Stimulated activated naive CD8-positive, alpha-beta T cell treated with anti-CD3 and anti-CD28 coated beads, Interleukin-15, Interleukin-2, amounts not matched to agents 100 U/mL and 50 U/mL, for 24 hours (primary cell): ENCODE measurements around the gene DNAJC4.

Experiments
- ATAC-seq: fragments of 150-1000 bp; cut with Tn5 transposase; one replicate; pipeline ENCODE4 v1.10.0; 2021
- DNase-seq: peaks from one replicate; pipeline ENCODE4 v3.0.0; 2021

DNAJC4 gene

DNA sequence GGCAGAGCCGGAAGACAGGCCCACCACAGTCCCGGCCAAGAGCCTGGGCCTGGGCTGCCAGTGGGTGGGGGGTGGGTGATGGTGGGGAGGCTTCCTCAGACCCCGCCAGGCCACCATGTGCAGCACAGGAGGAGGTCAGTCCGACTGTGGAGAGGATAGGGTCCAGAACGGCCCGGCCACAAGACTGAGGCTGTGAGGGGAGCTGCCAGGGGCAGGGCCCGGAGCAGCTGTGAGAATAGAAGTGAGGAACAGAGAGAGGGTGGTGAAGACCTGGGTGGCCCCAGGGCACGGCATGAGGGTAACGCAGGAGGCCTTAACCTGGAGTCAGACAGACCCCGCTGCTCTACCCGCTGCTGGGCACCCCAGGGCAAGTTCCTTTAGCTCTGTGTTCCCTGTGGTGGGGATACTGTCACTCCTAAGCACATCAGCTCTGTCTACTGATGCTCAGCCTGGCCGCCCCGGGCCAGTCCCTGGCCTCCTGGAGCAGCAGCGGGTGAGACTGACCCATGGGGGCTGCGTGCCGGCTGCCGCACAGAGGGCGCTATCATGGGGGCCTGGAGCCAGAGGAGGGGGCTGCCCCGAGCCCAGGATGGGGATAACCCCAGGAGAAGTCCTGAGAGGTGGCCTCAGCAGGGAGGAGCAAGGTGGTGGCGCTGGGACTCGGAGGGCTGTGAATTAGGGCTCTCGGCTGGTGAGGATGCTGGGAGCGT is 22.1 kb upstream of the DNAJC4 start:
- ATAC-seq (no peak), DNase-seq (no peak)

DNA sequence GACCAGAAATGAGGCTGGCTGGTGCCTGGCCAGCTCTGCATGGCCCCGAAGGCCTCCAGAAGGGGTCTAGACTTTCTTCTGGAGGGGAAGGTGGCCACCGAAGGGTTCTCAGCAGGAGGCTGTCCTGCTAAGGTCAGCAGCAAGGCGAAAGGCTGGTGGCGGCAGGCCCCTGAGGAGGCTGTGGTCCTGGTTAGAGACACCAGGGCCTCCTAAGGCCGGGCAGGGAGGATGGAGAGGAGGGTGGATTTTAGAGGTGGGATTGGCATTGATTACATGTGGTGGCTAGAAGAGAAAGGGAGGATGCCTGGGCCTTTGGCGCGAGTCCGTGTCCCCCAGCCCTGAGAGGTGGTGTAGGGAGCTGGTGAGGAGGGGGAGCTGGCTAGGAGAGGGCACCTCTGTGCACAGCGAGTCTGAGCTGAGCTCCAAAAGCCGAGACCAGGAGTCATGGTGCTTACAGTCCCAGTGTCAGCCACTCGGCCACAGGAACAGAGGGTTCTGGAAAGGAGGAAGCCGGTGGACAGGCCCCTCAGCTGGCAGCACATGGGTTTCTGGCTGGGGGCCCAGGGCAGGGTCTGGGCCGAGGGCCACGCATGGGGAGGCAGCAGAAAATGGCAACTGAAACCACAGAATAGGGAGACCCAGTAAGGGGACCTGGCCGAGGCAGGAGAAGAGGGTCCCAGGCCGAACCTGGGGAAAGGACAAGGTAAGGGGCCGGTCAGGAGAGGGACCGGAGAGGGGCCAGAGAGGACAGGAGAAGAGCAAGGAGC is 21.4 kb upstream of the DNAJC4 start:
- ATAC-seq (no peak), DNase-seq (no peak)

DNA sequence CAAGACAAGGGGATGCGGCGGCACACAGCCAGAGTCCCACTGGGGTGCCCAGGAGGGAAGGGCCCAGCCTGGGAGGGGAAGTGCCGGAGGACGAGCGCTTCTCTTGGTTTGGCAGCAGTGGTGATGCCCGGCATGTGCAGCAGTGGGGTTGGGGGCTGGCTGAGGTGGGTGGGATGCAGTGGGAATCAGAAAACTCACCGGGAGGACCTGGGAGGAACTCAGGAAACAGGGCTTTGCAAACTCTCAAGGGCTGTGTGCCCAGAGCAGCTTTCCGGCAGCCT is 20.8 kb upstream of the DNAJC4 start:
- ATAC-seq: no peak
- no peak for DNase-seq

DNA sequence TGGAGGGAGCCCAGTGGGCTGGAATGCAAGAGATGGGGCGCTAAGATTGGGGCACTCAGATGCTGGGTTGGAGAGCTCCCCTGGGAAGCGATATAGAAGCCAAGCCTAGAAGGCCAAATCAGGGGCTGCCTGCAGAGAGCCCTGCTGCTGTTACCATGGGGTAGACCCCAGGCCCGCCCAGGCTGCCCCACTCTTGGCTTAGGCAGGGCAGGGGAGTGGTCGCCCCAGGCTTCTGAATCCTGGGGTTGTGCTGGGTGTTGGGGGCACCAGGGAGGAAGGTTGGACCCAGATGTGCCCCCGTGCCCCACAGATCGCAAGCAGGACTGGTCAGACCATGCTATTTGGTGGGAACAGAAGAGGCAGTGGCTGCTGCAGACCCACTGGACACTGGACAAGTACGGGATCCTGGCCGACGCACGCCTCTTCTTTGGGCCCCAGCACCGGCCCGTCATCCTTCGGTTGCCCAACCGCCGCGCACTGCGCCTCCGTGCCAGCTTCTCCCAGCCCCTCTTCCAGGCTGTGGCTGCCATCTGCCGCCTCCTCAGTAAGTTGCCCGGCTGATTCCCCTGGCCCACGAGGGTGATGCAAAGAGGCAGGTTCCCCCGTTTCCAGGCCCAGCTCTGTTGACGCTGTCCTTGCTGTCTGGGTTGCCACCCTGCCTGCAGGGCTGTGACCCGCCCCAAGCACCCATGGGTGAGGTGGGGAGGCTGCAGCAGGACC is 19.9 kb upstream of the DNAJC4 start:
- no peak for DNase-seq
- no peak for ATAC-seq

DNA sequence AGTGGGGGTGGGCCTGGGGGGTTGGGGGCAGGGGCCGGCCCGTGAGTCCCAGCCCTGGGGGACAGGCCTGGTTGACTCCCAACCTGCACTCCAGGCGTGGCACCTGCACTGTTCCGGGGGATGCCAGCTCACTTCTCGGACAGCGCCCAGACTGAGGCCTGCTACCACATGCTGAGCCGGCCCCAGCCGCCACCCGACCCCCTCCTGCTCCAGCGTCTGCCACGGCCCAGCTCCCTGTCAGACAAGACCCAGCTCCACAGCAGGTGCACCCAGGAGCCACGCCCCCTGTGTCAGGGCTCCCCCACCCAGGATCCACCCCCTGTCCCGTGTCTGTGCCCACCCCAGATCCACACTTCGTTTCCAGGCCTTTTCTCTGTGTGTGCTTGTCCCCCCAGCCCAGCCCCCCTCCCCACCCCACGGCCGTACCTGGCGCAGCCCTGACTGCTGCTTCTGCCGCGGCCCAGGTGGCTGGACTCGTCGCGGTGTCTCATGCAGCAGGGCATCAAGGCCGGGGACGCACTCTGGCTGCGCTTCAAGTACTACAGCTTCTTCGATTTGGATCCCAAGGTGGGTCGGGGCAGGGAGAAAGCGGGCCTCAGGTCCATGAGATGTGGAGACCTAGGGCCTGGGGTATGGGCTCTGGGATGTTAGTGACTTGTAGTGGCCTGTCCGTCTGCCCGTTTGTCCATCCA is 19.0 kb upstream of the DNAJC4 start:
- ATAC-seq: no peak
- DNase-seq: no peak

DNA sequence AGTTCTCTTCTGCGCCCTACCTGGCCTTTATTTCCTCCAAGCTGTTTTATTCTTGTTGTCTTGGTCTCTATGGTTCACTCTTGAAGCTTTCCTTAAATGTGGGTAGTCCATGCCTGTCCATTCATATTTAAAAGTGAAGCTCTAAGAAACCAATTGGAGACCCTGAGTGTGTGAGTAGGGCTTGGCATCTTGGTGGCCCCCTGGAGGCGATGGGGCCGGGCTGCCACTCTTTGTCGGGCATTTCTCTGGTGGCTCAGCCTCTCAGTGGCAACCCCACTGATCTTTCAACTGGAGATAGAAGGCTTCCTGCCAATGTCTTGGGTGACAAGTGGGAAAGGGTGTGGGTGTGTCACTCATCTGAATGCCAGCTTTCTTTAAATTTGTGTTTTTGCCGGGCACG is 13.5 kb upstream of the DNAJC4 start:
- no peak for ATAC-seq

DNA sequence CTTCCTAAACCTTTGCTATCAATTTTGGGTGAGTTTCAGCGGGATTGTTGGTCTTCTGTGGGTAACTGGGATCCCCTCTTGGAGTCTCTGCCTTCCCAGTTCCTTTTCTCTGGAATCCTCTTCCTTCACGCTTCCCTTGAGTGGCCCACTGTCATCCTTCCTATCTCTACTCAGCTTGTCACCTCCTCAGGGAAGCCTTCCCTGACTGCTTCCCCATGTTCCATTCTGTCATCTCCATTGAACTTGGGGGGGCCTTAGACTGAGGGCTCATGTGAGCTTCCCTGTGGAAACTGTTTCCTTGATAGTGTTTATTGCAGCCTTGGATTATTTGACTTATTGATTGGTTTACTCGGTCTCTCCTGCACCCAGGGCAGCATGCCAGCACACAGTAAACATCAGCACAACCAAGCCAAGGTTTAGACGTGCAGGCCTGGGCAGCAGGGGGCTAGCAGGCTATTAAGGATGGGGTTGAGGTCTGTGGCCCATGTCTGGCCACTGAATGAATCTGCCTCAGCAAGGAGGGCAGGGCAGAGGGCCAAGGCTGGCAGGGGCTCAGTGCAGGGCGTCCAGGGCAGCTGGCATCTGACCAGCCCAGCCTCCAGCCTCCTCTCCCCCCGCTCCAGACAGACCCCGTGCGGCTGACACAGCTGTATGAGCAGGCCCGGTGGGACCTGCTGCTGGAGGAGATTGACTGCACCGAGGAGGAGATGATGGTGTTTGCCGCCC is 11.6 kb upstream of the DNAJC4 start:
- no peak for ATAC-seq

More for the DNA sequence above, 13.5 kb upstream of the DNAJC4 start:
- no peak for DNase-seq

DNA sequence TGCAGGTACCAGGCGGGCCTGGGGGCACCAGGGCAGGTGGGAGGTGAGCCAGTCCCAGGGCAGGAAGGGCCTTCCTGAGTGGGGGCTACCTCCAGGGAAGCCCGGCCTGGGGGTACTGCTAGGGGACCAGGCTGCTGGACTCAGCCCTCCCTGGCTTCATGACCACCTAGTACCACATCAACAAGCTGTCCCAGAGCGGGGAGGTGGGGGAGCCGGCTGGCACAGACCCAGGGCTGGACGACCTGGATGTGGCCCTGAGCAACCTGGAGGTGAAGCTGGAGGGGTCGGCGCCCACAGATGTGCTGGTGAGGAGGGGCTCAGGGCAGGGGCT is 11.0 kb upstream of the DNAJC4 start:
- DNase-seq: no peak
- no peak for ATAC-seq

More for the DNA sequence above, 11.6 kb upstream of the DNAJC4 start:
- DNase-seq: no peak

DNA sequence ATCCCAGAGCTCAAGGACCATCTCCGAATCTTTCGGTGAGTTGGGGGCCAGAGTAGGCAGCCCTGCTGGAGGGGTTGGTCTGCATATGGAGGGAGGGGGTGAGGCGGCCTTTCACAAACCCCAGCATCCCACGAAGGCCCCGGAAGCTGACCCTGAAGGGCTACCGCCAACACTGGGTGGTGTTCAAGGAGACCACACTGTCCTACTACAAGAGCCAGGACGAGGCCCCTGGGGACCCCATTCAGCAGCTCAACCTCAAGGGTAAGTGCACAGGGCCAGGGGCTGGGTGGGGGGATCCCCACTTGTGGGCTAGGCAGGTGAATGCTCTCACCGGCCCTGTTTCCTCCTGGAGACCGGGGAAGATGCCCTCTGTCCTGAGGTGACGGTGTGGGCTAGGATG is 10.6 kb upstream of the DNAJC4 start:
- no peak for ATAC-seq

DNA sequence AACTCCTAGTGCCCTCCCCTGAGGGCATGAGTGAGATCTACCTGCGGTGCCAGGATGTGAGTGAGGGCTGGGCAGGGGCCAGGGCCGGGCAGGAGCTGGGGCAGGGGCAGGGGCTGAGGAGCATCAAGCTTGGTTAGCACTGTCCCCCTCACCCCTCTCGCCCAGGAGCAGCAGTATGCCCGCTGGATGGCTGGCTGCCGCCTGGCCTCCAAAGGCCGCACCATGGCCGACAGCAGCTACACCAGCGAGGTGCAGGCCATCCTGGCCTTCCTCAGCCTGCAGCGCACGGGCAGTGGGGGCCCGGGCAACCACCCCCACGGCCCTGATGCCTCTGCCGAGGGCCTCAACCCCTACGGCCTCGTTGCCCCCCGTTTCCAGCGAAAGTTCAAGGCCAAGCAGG is 10.1 kb upstream of the DNAJC4 start:
- DNase-seq (no peak), ATAC-seq (no peak)

More for the DNA sequence above, 10.6 kb upstream of the DNAJC4 start:
- no peak for DNase-seq

DNA sequence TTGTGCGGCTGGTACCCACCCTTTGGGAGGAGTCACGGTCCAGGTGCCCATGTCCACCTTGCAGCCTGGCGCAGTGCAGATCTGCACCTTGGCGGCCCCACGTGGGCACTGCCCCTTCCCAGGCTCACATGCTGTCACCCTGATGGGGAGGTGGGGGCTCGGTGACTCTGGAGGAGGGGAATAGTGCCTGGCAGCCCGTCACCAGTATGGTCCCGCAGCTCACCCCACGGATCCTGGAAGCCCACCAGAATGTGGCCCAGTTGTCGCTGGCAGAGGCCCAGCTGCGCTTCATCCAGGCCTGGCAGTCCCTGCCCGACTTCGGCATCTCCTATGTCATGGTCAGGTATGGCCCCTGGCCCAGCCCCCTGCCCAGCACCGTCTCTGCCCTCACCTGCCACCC is 9.6 kb upstream of the DNAJC4 start:
- ATAC-seq (no peak), DNase-seq (no peak)

DNA sequence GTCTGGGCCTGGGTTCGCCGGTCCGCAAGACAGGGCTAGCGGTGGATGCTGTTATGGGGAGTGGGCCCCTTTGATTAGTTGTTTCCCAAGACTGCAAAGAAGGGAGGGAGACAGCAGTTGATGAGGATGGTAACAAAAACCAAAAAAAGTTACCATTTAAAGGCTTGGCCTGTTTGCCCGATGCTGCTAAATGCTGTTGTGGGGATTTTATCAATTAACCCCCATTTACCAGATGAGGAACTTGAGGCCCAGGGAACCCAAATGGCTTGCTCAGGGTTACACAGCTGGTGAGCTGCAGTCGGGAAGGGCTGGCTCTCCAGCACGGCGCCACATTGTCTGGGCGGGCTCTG is 7.7 kb upstream of the DNAJC4 start:
- ATAC-seq (no peak), DNase-seq (no peak)

DNA sequence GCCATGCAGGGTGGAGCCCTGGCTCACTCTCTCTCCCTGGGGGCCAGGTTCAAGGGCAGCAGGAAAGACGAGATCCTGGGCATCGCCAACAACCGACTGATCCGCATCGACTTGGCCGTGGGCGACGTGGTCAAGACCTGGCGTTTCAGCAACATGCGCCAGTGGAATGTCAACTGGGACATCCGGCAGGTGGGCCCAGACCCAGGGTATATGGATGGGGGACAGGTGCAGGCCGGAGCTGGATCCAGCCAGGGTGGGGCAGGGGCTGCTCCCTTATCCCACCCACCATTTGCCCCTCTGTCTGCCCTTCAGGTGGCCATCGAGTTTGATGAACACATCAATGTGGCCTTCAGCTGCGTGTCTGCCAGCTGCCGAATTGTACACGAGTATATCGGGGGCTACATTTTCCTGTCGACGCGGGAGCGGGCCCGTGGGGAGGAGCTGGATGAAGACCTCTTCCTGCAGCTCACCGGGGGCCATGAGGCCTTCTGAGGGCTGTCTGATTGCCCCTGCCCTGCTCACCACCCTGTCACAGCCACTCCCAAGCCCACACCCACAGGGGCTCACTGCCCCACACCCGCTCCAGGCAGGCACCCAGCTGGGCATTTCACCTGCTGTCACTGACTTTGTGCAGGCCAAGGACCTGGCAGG is 7.2 kb upstream of the DNAJC4 start:
- ATAC-seq (no peak), DNase-seq (no peak)

DNA sequence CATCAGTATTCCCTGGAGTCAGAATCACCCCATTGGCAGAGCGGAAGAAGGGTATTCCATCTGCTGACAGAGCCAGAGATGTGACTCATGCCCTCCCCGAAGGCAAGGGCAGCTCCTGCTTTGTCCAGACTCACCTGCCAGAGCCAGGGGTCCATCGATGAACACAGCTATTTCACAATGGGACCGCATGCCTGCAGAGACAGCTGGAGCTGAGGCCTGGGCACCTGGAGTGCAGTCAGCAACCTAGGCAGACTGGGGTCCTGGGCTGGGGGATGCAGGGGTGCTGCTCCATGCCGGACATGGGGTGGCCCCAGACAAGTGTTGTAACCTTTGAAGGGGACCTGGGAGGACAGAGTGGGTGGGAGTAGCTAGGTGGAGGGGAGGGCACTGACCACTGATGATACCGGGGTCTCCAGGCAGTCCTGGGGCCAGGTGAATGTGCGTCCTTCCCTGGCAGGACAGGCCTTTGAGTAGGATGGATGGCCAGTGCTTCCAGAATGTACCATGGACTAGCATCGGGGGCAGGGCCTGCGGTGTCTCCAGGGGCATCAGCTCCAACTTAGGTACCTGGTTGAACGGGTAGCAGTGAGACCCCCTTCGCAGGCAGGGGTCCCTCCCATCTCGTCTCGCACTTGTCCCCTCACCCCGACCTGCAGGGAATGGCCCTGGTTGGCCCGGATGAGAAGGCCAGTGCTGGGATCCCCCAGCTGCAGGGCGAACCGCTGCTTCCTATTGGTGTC is 6.0 kb upstream of the DNAJC4 start:
- no peak for ATAC-seq

DNA sequence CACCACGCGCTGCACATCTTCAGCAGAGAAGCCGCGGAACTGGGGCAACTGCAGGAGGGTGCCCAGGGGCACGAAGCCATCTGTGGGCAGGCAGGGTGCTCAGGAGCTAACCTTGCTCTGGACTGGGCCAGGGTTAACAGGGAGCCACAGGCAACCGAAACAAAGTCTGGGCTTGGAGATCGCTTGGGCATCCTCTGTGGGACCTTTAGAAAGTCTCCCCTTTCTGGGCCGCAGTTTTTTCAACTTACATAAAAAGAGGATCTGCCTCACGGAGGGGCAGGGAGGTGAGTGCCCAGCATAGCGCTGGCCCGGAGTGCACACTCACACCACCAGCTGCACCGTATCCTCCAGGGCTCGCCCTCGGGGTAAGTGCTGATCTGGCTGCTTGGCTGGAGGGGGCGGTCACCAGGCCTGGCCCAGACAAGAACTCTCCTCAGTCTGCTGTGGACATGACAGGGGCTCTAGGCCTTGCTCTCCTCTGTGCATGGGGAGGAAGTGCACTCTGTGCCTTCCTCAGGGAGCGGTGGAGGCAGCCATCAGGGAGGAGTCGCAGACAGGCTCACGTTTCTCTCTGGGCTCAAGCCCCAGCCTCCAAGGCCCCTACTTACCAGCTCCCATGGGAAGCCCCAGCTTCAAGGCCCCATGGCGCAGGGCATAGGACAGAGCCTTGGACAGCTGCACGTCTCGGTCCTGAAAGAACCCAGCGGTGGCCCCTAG is 5.3 kb upstream of the DNAJC4 start:
- no peak for ATAC-seq
- DNase-seq: no peak

More for the DNA sequence above, 6.0 kb upstream of the DNAJC4 start:
- no peak for DNase-seq

DNA sequence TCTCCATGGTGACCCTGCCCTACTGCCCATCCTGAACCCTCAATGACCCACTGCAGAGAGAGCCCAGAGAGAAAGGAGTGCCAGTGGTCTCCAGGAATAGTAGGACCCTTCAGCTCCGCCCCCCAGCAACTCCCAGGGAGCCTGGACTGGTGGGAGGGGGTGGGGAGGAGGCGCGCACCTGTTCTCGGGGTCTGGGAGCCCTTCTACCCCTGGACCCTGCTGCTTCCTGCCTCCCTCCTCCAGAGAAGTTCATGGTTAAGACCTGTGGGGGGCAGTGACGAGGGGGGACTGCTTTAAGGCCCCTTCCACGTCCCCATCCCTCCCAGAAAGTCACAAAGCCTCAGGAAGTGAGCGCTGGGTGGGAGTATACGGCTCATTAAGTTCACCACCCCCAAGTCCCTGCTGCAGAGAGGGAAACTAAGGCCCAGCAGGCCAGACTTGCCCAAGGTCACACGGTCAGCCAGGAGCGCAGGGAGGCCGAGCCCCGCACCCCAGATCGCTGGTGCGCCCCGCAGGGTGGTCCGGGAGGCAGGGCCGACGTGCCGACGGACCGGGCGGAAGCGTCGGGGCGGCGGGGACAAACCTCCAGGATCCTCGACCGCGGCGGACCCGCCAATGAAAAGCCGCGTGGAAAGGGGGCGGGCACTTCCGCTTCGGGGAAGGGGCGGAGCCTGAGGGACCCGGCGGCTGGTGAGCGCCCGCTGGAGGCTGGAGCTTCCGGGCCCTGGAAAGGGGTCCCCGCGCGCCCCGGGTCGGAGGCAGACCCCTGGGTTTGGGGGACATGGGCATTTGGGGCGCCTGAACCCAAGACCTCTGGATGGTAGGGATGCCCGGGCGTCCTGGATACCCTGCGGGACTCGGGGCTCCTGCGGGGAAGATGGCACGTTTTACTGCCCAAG is 4.5 kb upstream of the DNAJC4 start, which contains the start of the genes NUDT22 and TRPT1:
Gene NUDT22 (plus strand): TSS at position 667 of the 899 bp plus-strand sequence. CDS start 379 bp downstream, outside the sequence.
Gene TRPT1 (minus strand): TSS at position 579 of the 899 bp plus-strand sequence. CDS start 326 bp downstream, at position 253.
- peak; percentile 76 for ATAC-seq
- DNase-seq: peak; percentile 97

DNA sequence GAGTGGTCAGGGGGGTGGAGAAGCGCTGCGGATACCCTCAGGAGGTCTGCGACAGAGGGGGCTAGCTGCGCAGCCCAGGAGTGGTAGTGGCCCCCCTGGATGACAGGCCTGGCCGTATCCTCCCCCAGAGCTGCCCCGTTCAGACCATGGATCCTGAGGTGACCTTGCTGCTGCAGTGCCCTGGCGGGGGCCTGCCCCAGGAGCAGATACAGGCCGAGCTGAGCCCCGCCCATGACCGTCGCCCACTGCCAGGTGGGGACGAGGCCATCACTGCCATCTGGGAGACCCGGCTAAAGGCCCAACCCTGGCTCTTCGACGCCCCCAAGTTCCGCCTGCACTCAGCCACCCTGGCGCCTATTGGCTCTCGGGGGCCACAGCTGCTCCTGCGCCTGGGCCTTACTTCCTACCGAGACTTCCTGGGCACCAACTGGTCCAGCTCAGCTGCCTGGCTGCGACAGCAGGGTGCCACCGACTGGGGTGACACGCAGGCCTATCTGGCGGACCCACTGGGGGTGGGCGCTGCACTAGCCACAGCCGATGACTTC is 3.8 kb upstream of the DNAJC4 start:
- ATAC-seq (peak; percentile 61), DNase-seq (peak; percentile 77)

DNA sequence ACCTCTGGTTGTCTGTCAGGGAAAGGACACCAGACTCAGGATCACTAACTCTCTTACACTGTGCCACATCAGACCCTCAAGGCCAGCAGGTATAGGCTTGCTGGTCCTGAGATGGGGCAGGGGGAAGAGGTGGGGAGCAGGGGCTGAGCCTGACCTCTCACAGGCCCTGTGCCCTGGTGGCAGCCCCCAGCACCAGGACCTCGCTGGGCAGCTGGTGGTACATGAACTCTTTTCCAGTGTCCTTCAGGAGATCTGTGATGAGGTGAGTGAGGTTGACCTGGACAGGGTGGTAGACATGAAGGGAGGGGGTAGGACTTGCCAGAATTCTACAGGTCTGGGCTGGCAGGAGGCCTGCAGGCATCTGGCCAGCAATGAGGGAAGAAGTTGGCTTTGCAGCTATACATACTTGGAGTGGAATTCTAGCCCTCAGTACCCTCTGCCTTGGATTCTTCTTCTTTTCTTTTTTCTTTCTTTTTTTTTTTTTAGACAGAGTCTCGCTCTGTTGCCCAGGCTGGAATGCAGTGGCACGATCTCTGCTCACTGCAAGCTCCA is 2.9 kb upstream of the DNAJC4 start:
- no peak for ATAC-seq

More for the DNA sequence above, 2.9 kb upstream of the DNAJC4 start:
- DNase-seq: no peak
